Measurements from ENCODE around the gene MSANTD4. TPM values are rescaled to one million over a fixed set of nuclear protein-coding genes. Genes with fewer than 3 reads are reported as not detected.

MSANTD4 gene
- total RNA-seq, 4 donors from 2014 or later: 2.2 to 13.3 (median 10.2) TPM

DNA sequence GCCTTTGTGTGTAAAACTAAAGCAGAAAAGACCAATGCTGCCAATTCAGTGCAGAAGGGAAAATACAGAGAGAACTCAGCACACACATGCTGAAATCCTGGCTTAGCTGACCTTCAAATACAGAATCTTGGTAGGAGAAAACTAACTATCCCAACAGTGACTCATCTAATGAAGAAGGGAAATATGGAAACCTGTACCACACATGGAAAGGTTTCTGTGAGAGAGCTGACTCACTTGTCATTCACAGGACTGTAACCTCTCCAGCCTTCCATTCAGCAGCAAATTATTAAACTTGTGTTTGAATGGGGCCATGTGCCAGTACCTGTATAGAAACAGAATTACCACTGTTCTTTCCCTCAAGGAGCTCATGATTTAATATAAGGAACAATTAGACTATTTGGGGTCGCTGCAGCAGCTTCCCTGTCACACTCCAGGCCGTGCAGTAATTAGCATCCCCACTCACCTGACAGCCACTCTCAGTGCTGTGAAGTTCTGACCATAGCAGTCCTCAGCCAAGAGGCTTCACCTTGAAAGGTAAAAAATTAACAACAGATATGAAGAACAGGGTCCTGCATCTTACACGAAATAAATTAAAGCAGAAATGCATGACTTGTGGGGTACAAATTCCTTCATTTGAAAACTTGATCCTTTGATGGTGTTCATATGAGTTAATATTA, 53.9 kb downstream of the MSANTD4 start:
- WGBS, 2 donors (ENCODE audit: low coverage in 1 of 2): 72% methylated on average over 3 of the region's 3 CpGs; no CpG with 5 or more reads in 1 of the 2 donors

DNA sequence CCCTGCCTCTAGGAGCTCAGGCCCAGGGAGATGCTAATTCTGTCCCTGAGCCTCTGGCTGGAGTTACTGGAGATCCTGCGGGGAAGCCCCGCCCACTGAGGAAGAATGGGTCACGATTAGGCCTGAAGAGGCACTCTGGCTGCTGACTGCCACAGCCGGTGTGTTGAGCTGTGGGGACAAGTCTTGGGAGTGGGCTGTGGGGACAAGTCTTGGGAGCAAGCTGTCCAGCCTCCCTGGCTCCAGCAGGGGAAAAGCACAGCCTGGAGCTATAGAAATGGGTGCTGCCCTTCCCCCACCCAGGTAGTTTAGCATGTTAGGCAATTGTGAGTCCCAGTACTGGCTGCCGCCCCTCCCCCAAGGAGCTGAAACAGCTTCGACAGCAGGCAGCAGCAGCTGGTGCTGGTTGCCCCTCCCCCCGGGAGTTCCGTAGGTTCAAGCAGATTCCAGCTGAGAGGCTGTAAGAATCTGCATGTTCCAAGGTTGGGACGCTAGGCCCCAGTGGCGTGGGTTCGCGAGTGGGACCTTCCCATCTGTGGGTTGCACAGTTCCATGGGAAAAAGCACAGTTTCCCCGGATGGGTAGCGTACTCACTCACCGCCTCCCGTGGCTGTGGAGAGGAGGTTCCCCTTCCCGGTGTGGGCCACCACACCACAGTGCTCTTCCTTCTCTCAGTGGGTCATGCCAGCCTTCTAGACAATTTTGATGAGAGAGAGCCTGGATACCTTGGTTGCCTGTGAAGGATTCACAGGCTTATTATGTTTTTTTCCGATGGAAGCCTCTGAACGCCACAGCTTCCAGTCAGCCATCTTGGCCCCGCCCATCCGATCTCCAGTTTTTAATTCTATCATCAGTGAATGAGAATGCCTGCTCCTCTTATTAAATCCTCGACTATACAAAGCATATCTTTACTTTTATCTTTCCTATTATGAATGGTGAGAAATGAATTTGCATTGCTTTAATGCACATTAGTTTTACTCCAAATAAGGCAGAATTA, 61.5 kb downstream of the MSANTD4 start:
- Histone ChIP-seq H3K27ac (no peak overlapping the region), H3K36me3 (no peaks in the 10 kb centered on the region), H3K4me3 (no peak overlapping the region), H3K9me3 (no peaks in the 10 kb centered on the region), H3K4me1 (no peaks in the 10 kb centered on the region), H3K27me3 (no peaks in the 10 kb centered on the region)
- in situ Hi-C loops (cut with MboI; ENCODE audit: low pct_ligation_motif_present in 1 of 4, low pct_unique_long_range_greater_than_20kb in 1 of 4, low sequenced_read_pairs in 3 of 4) (no loop called here), intact Hi-C loops (cut with DNase I; ENCODE audit: low total_unique reads) (no loop called here)
- no peak for DNase-seq
- TF ChIP-seq EP300 (IDR thresholded peaks at IDR 0.05; ENCODE audit: low read depth): no peak
- TF ChIP-seq POLR2AphosphoS5 (IDR thresholded peaks at IDR 0.05): no peak
- TF ChIP-seq, protein P1, sequence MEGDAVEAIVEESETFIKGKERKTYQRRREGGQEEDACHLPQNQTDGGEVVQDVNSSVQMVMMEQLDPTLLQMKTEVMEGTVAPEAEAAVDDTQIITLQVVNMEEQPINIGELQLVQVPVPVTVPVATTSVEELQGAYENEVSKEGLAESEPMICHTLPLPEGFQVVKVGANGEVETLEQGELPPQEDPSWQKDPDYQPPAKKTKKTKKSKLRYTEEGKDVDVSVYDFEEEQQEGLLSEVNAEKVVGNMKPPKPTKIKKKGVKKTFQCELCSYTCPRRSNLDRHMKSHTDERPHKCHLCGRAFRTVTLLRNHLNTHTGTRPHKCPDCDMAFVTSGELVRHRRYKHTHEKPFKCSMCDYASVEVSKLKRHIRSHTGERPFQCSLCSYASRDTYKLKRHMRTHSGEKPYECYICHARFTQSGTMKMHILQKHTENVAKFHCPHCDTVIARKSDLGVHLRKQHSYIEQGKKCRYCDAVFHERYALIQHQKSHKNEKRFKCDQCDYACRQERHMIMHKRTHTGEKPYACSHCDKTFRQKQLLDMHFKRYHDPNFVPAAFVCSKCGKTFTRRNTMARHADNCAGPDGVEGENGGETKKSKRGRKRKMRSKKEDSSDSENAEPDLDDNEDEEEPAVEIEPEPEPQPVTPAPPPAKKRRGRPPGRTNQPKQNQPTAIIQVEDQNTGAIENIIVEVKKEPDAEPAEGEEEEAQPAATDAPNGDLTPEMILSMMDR (IDR thresholded peaks at IDR 0.05): no peak
- no peak for TF ChIP-seq POLR2A (IDR thresholded peaks at IDR 0.05)
- 87 to 90% methylated on average over 5 to 22 of the region's 22 CpGs for WGBS, 2 donors (ENCODE audit: low coverage in 1 of 2)

More for the DNA sequence above, 53.9 kb downstream of the MSANTD4 start:
- no peak for DNase-seq
- in situ Hi-C loops (cut with MboI; ENCODE audit: low pct_ligation_motif_present in 1 of 4, low pct_unique_long_range_greater_than_20kb in 1 of 4, low sequenced_read_pairs in 3 of 4) (no loop called here), intact Hi-C loops (cut with DNase I; ENCODE audit: low total_unique reads) (no loop called here)
- H3K27ac ChIP-seq: no peak overlapping the region
- no peaks in the 10 kb centered on the region for H3K27me3 ChIP-seq
- H3K9me3 ChIP-seq: no peaks in the 10 kb centered on the region
- TF ChIP-seq POLR2A (IDR thresholded peaks at IDR 0.05): no peak
- TF ChIP-seq, protein P1 (IDR thresholded peaks at IDR 0.05): no peak
- H3K4me3 ChIP-seq: no peak overlapping the region
- H3K4me1 ChIP-seq: no peaks in the 10 kb centered on the region
- H3K36me3 ChIP-seq: no peaks in the 10 kb centered on the region

Small RNAs within 50 kb of the gene (small RNA-seq; reads per million reads assigned to genes)
- gene RNU6-277P: 0 reads per million in 4 donors

Other genes with a start within 250 kb of the MSANTD4 start
- 10 to 100 TPM in 1 of 4 donors, 1 to 10 TPM in 3; 3.6 to 10.5 (median 7.9) TPM for gene KBTBD3, start 55.1 kb upstream of the MSANTD4 start, total RNA-seq
- 10 to 100 TPM in 2 of 4 donors, 1 to 10 TPM in 2; 3.4 to 25.7 (median 14.9) TPM for gene AASDHPPT, start 55.4 kb upstream of the MSANTD4 start, total RNA-seq

All from transverse colon (tissue), 4 donors.